HCT116 (cell line): ENCODE measurements around the gene ROBO1.

Experiments used
- CTCF ChIP-seq, 3 experiments: fragments of 200-600 bp in 1 of 3; sonication (generic) in 1 of 3; IDR thresholded peaks in 2 of 3; conservative IDR thresholded peaks in 1 of 3; 2 replicates each; pipeline ENCODE4 v1.5.1; 2012 to 2017; ENCODE audit warnings: low read depth in 2 of 3, low read length in 2 of 3, antibody characterized with exemption in 1 of 3, borderline replicate concordance in 1 of 3, control low read depth in 1 of 3, mild to moderate bottlenecking in 1 of 3, mixed read lengths in 1 of 3, mixed run types in 1 of 3, moderate library complexity in 1 of 3; ENCODE audit not compliant: insufficient read depth in 1 of 3
- EZH2 ChIP-seq: fragments of 200-600 bp; sonication (generic); IDR thresholded peaks from 2 replicates; pipeline ENCODE4 v1.6.1; 2017; ENCODE audit warnings: antibody characterized with exemption, mixed run types
- JUND ChIP-seq: IDR thresholded peaks from 2 replicates; pipeline ENCODE4 v1.6.1; 2012
- RAD21 ChIP-seq: IDR thresholded peaks from 2 replicates; pipeline ENCODE4 v1.6.1; 2012; ENCODE audit warnings: low read depth, mild to moderate bottlenecking
- REST ChIP-seq: IDR thresholded peaks from 2 replicates; pipeline ENCODE4 v1.6.1; 2012; ENCODE audit warnings: low read depth
- SP1 ChIP-seq: IDR thresholded peaks from 2 replicates; pipeline ENCODE4 v1.6.1; 2012; ENCODE audit warnings: low read depth
- TCF7L2 ChIP-seq: IDR thresholded peaks from 2 replicates; pipeline ENCODE4 v1.7.0; 2011; ENCODE audit warnings: borderline replicate concordance, inconsistent platforms; ENCODE audit not compliant: insufficient read depth, insufficient read length; ENCODE audit errors: extremely low read depth

GRCh38 chr3:78707609-78708008 lies 1060.2 kb downstream of the ROBO1 start:
- TF ChIP-seq CTCF (IDR thresholded peaks at IDR 0.05 in 2 of 3, conservative IDR thresholded peaks at IDR 0.05 in 1 of 3; ENCODE audit: borderline replicate concordance in 1 of 3, insufficient read depth in 1 of 3, low read depth in 2 of 3, low read length in 2 of 3) = no peak
- TF ChIP-seq RAD21 = no peak
- no peak for TF ChIP-seq REST
- no peak for TF ChIP-seq TCF7L2
- no peak for TF ChIP-seq JUND
- TF ChIP-seq EZH2 = no peak
- TF ChIP-seq SP1 = no peak
